Naive thymus-derived CD8-positive, alpha-beta T cell (primary cell): Measurements from ENCODE around the gene XYLT2. TPM values are rescaled to one million over a fixed set of nuclear protein-coding genes. Genes with fewer than 3 reads are reported as not detected.
"Not testable (repeated sequence)": the region's sequence is repeated elsewhere in the genome, so short reads cannot be mapped to it uniquely, and the experiment has no call there.

ENCODE experiments used
- ATAC-seq, 2 donors: fragments of 150-1000 bp; cut with Tn5 transposase in 1 of 2; sonication (Bioruptor Pico), chemical (Tn5 transposase) in 1 of 2; 1 replicate in 1 of 2; 2 replicates in 1 of 2; pipeline ENCODE4 v1.10.0; 2021; ENCODE audit warnings: mild to moderate bottlenecking in 2 of 2, moderate library complexity in 2 of 2
- POLR2A ChIA-PET: fragments of 350-600 bp; sonication (Branson Sonifier 250); formaldehyde crosslinking; loops from one replicate; lab custom pipeline; 2021; ENCODE audit warnings: antibody characterized with exemption; lab: Charles Lee
- DNase-seq, 10 donors: peaks; one replicate each; pipeline versions ENCODE4 v3.0.0 to v3.0.0-alpha.2; 2020 to 2022
- H3K27ac Mint-ChIP-seq, 10 donors: one replicate each; pipeline ENCODE4 v1.8.0; 2020 to 2022; ENCODE audit warnings: mild to moderate bottlenecking in 10 of 10, mixed read lengths in 10 of 10, moderate library complexity in 4 of 10, inconsistent platforms in 1 of 10
- H3K27me3 Mint-ChIP-seq, 5 donors: one replicate each; pipeline ENCODE4 v1.8.0; 2021 to 2022; ENCODE audit warnings: mixed read lengths in 5 of 5
- H3K36me3 Mint-ChIP-seq, 3 donors: one replicate each; pipeline ENCODE4 v1.8.0; 2020 to 2022; ENCODE audit warnings: mixed read lengths in 3 of 3, mild to moderate bottlenecking in 2 of 3, inconsistent platforms in 1 of 3
- H3K4me1 Mint-ChIP-seq, 4 donors: one replicate each; pipeline ENCODE4 v1.8.0; 2021 to 2022; ENCODE audit warnings: mixed read lengths in 4 of 4
- H3K4me3 Mint-ChIP-seq, 10 donors: one replicate each; pipeline ENCODE4 v1.8.0; 2020 to 2022; ENCODE audit warnings: mild to moderate bottlenecking in 10 of 10, mixed read lengths in 10 of 10, moderate library complexity in 6 of 10, inconsistent platforms in 1 of 10
- H3K9me3 Mint-ChIP-seq, 9 donors: one replicate each; pipeline ENCODE4 v1.8.0; 2020 to 2022; ENCODE audit warnings: mixed read lengths in 9 of 9, mild to moderate bottlenecking in 3 of 9, inconsistent platforms in 1 of 9, moderate library complexity in 1 of 9
- polyA plus RNA-seq, 3 donors: library from polyadenylated mRNA; unstranded; fragments of 300-500 nt; fragmentation: Illumina TruSeq; gene quantifications; one replicate each; pipeline ENCODE4 v1.2.3, GENCODE V29; 2021
- total RNA-seq, 8 experiments: library from RNA in 2 of 8; stranded (reverse) in 2 of 8; gene quantifications; one replicate each; pipeline ENCODE4 v1.2.3 and lab custom pipeline; 2021 to 2026

The XYLT2 gene
- 10 to 100 TPM; 34.3 to 42.5 TPM for total RNA-seq
- 10 to 100 TPM in 1 of 3 donors, 1 to 10 TPM in 2; 6.9 to 16.8 (median 7.4) TPM for polyA plus RNA-seq
- 23.6 to 64.3 (median 51.6) reads per million in 6 experiments for total RNA-seq (lab: John Stamatoyannopoulos, UW)

DNA sequence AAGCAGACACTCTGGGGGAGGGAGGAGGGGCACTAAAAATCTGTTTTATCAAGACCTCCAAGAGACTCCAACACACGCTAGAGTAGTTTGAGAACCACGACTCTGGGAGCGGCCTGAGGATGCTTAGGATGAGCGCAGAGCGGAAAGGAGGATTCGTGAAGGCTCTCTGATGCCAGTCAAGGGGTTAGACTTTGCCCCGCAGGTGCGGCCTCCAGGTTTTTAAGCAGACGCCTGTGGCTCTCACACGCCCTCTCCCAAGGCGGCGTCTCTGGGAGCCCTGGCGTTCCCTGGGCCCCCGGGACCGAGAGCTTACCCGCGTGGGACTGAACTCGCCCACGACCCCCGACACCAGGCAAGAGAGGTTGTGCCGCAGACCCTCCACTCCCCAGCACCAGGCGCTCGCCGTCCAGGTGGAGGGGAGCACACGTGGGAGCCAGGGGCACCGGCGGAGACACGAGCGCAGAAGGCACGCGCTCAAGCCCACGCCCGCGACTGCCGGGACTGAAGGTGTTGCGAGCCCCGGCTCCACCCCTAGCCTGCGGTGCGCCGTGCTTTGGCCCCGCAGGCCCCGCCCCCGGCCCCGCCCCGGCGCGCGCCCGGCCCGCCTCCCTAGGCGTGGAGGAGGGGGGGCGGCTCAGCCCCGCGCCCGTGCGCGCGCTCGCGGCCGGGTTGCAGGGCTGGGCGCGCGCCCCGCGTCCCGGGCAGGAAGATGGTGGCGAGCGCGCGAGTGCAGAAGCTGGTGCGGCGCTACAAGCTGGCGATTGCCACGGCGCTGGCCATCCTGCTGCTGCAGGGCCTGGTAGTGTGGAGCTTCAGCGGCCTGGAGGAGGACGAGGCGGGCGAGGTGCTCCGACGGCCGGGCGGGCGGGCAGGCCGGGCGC, at the start of gene XYLT2:
Gene XYLT2, plus strand, starts transcription at position 695 of the 881 bp plus-strand sequence. Its CDS starts 15 bp downstream, at position 710.
- peak; percentile 85 to 99 (median 92) for DNase-seq
- H3K27me3 Mint-ChIP-seq, result no peaks in the 10 kb centered on the region
- ATAC-seq, result peak; percentile 88

DNA sequence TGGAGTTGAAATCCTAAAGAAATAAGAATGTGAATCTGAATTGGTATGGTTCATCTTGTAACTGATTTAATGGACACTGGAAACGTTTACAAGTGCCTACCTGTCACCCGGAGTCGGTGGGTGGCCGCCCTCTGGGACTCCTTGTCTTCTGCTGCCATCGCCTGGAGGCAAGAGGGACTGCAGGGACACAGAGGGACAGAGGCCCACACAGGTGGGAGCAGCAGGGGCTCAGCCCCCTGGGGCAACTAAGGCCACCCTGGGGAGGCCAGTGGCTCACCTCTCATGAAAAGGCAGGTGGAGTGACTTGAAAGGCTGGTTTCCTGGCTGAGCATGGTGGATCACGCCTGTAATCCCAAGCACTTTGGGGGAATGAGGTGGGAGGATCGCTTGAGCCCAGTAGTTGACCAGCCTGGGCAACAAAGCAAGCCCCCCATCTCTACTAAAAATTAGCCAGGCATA, 48.5 kb upstream of the XYLT2 start:
- ATAC-seq (peak; percentile 99 to 100), DNase-seq (peak; percentile 68 to 88 (median 76))
- Mint-ChIP-seq H3K27me3 (peaks cover 0 to 8% (median 5%) of the 10 kb centered on the region in 5 donors), H3K9me3 (no peaks in the 10 kb centered on the region), H3K4me3 (no peak overlapping the region), H3K27ac (no peak overlapping the region), H3K36me3 (no peaks in the 10 kb centered on the region), H3K4me1 (no peaks in the 10 kb centered on the region)
- POLR2A ChIA-PET, result interaction anchor here (1.2 kb wide), 1 partner anchor 96 kb away, joined by 3 read pairs; the partner anchor contains the start of gene COL1A1

More for the DNA sequence above, at the start of gene XYLT2:
- Mint-ChIP-seq H3K9me3 (no peaks in the 10 kb centered on the region), H3K4me1 (peaks cover 22 to 41% (median 37%) of the 10 kb centered on the region in 4 donors), H3K27ac (peak within 1 kb of the TSS; percentile 65 to 95 (median 92)), H3K4me3 (peak within 1 kb of the TSS; percentile 86 to 95 (median 88)), H3K36me3 (no peaks in the 10 kb centered on the region)
- POLR2A ChIA-PET, result interaction anchor here (0.5 to 2.2 kb wide), 16 partner anchors 10 to 1447 kb away, joined by 3 to 16 read pairs (median 4); partner anchors contain the start of genes EME1, LRRC59, MRPL27 and PDK2

DNA sequence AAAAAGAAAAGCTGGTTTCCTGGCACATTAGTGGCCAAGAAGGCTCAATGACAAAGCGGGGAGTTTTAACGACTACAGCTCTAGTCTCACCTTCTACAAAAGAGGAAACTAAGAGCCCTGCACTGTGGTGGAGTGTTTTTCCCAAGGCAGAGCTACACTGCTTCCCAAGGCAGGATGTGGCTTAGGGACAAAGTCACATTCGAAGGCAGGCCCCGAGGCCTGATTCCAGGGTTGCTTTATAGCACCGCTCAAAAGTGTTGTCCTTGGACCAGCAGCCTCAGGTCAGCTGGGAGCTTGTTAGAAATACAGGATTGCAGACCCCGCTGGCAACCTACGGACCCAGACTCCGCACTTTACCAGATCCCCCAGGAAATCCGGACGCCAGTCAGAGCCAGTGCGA, 47.9 kb upstream of the XYLT2 start:
- no peak overlapping the region for H3K27ac Mint-ChIP-seq
- no peak overlapping the region for H3K4me3 Mint-ChIP-seq
- POLR2A ChIA-PET, result interaction anchor here (0.7 to 1.2 kb wide), 2 partner anchors 97 to 98 kb away, joined by 3 to 7 read pairs; partner anchors contain the start of gene COL1A1
- H3K27me3 Mint-ChIP-seq, result peaks cover 0 to 9% (median 5%) of the 10 kb centered on the region in 5 donors
- no peak for ATAC-seq
- no peaks in the 10 kb centered on the region for H3K36me3 Mint-ChIP-seq
- no peaks in the 10 kb centered on the region for H3K4me1 Mint-ChIP-seq
- no peaks in the 10 kb centered on the region for H3K9me3 Mint-ChIP-seq
- DNase-seq, result no peak

DNA sequence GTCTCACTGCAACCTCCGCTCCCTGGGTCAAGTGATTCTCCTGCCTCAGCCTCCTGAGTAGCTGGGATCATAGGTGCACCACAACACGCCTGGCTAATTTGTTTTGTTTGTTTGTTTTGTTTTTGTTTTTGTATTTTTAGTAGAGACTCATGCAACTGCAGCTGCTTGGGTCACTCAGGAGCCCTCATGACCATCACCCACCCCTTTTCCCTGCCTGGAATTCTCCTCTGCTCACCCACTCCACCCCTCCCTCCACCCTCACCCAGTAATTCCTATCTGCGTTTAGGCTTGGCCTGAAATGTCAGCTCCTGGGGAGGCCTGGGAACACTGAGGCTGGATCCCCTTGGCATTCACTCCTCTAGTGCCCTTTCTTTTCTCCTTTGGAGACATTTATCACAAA, 46.1 kb upstream of the XYLT2 start:
- no peaks in the 10 kb centered on the region for H3K4me1 Mint-ChIP-seq
- no peak overlapping the region for H3K27ac Mint-ChIP-seq
- no peaks in the 10 kb centered on the region for H3K9me3 Mint-ChIP-seq
- no peaks in the 10 kb centered on the region for H3K36me3 Mint-ChIP-seq
- POLR2A ChIA-PET, result no interaction called here
- ATAC-seq, result no peak
- H3K27me3 Mint-ChIP-seq, result peaks cover 0 to 17% (median 8%) of the 10 kb centered on the region in 5 donors
- DNase-seq, result no peak
- H3K4me3 Mint-ChIP-seq, result no peak overlapping the region

DNA sequence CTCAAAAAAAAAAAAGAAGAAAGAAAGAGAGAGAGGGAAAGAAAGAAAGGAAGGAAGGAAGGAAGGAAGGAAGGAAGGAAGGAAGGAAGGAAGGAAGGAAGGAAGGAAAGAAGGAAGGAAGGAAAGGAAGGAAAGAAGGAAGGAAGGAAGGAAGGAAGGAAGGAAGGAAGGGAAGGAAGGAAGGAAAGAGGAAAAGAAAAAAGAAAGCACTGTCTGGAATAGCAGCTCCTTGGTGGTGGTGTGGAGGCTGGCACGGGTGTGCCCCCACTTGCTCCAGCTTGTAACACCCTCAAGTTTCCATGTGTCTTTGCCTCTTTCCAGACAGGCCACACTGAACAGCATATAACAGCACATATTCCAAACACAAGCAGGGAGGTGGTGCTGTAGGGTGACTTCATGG, 45.1 kb upstream of the XYLT2 start:
- not testable (repeated sequence) for H3K9me3 Mint-ChIP-seq, DNase-seq, H3K4me1 Mint-ChIP-seq, H3K36me3 Mint-ChIP-seq, H3K4me3 Mint-ChIP-seq, H3K27ac Mint-ChIP-seq, ATAC-seq
- peaks cover 2 to 18% (median 14%) of the 10 kb centered on the region in 5 donors for H3K27me3 Mint-ChIP-seq
- POLR2A ChIA-PET, result interaction anchor here (0.5 kb wide), 1 partner anchor 1376 kb away, joined by 3 read pairs; no protein-coding TSS in a partner anchor

DNA sequence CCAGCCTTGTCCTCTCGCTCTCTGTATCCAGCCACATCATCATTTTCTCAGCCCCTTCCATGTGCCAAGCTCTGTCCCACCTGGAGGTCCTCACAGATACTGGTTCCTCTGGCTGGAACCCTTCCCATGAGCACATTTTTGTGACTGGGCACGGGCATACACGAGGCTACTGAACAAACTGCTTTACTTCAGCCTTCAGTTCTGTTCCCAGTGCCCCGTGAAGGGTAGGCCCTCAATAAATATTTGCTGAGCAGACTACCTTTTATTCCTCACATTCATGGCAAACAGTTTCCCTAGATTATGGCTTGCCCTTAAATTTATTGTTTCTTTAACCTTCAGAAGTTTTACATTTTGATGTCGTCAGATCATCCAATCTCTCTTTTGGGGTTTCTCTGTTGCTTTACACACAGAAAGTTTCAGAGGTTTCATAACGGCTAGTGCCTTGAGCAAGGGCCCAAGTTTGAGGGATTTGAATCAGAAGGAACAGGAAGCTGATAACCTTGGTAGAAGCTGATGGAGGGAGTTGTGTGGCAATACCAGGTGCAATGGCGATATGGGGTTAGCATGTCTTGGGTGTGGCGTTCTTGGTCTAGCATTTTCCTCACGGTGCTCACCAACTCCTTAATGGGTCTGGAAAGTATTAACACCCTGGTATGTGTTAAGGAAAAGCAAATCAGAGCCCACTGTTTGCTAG, 43.9 kb upstream of the XYLT2 start:
- no peaks in the 10 kb centered on the region for H3K4me1 Mint-ChIP-seq
- no peak overlapping the region for H3K4me3 Mint-ChIP-seq
- H3K27ac Mint-ChIP-seq, result peak overlapping the region in 1 of 10 donors; percentile 5
- DNase-seq, result no peak
- no peaks in the 10 kb centered on the region for H3K36me3 Mint-ChIP-seq
- POLR2A ChIA-PET, result no interaction called here
- H3K9me3 Mint-ChIP-seq, result no peaks in the 10 kb centered on the region
- ATAC-seq, result no peak
- H3K27me3 Mint-ChIP-seq, result peaks cover 4 to 17% (median 16%) of the 10 kb centered on the region in 5 donors

DNA sequence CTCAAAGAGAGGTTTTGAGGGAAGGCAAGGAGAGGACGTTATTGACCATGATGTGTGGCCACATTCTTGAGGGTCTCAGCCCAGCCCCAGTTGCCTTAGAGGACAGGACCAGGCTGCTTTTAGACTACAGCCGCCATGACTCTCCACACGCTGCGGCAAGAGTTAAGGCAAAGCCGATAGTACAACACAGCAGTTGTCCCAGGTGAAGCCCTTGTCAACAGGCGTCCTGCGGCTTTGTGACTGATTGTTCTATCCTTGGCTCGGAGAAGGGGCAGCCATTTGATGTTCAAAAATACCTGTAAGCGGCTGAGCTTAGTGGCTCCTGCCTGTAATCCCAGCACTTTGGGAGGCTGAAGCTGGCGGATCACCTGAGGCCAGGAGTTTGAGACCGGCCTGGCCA, 42.9 kb upstream of the XYLT2 start:
- DNase-seq (no peak), ATAC-seq (no peak)
- Mint-ChIP-seq H3K4me3 (no peak overlapping the region), H3K9me3 (no peaks in the 10 kb centered on the region), H3K27ac (no peak overlapping the region), H3K27me3 (peaks cover 4 to 16% (median 14%) of the 10 kb centered on the region in 5 donors), H3K36me3 (no peaks in the 10 kb centered on the region), H3K4me1 (no peaks in the 10 kb centered on the region)
- POLR2A ChIA-PET, result no interaction called here

DNA sequence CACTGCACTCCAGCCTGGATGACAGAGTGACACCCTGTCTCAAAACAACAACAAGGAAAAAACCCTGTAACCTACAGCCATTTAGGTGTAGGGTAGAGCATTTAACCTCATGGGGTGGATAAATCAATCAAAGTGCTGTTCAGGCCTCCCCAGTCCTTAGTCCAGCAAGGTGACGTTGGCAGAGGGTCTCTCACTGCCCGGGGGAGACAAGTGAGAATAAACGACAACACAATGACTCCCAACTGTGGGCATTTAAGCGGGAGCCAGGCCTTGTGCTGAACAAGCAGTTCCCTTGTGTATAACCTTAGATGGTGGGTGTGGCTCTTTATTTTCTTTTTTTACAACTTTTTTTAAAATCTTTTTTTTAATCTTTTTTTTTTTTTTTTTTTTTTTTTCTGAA, 42.3 kb upstream of the XYLT2 start:
- POLR2A ChIA-PET, result no interaction called here

DNA sequence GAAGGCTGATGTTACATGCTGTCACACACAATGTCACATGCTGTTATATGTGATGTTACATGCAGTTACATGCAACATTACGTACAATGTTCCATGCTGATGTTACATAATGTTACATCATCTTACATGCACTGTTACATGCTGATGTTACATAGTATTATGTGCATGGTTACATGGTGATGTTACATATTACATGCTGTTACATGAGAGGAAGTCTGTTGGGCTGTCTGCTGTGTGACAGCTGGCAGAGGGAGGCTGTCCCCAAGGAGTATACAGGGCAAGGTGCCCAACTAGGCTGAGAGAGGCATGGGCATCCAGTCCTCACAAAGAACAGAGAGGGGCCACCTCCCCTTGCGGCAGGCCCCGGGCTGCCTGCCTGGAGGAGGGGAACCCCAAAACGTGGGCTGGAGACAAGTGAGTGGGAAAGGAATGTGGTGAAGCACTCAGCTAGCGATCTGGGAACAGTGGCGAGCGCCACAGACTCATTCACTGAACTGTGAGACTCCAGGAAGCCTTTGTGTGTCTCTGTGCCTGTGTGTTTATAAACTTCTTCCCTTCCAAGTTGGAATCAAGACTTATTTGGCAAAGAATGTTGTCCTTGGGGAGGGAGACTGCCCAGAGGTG, 41.0 kb upstream of the XYLT2 start:
- H3K4me3 Mint-ChIP-seq, result no peak overlapping the region
- no peaks in the 10 kb centered on the region for H3K9me3 Mint-ChIP-seq
- no peaks in the 10 kb centered on the region for H3K36me3 Mint-ChIP-seq
- no peak for ATAC-seq
- H3K27ac Mint-ChIP-seq, result peak overlapping the region in 1 of 10 donors; percentile 51
- no peak for DNase-seq
- POLR2A ChIA-PET, result no interaction called here
- peaks cover 4 to 16% (median 14%) of the 10 kb centered on the region in 5 donors for H3K27me3 Mint-ChIP-seq
- H3K4me1 Mint-ChIP-seq, result no peaks in the 10 kb centered on the region

More for the DNA sequence above, 42.3 kb upstream of the XYLT2 start:
- Mint-ChIP-seq H3K36me3 (no peaks in the 10 kb centered on the region), H3K27me3 (peaks cover 4 to 16% (median 14%) of the 10 kb centered on the region in 5 donors), H3K27ac (no peak overlapping the region), H3K4me1 (no peaks in the 10 kb centered on the region), H3K9me3 (no peaks in the 10 kb centered on the region), H3K4me3 (no peak overlapping the region)
- DNase-seq (no peak), ATAC-seq (no peak)

DNA sequence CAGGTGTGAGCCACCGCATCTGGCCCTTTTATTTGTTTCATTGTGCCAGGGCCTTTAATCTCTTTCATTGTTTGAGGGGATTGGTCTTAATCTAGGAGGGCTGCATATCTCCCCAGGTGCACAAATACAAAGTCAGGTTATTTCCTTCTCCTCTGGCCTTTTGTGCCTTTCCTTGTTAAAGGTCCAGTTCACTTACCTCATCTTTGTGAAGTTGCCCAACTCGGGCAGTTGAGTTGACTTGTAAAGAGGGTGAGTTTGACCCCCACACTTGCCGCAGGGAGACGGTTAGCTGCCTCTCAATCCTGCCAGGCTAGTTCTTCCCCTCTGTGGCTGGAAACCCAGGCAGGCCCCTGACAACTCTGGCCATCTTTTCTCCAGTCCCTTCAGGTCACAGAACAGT, 38.3 kb upstream of the XYLT2 start:
- no peaks in the 10 kb centered on the region for H3K36me3 Mint-ChIP-seq
- no peak overlapping the region for H3K4me3 Mint-ChIP-seq
- H3K9me3 Mint-ChIP-seq, result no peaks in the 10 kb centered on the region
- ATAC-seq (no peak), DNase-seq (no peak)
- POLR2A ChIA-PET, result interaction anchor here (0.7 kb wide), 2 partner anchors 9 to 205 kb away, joined by 3 to 4 read pairs; no protein-coding TSS in a partner anchor
- H3K27me3 Mint-ChIP-seq, result peaks cover 8 to 41% (median 20%) of the 10 kb centered on the region in 5 donors
- H3K4me1 Mint-ChIP-seq, result no peaks in the 10 kb centered on the region
- no peak overlapping the region for H3K27ac Mint-ChIP-seq

DNA sequence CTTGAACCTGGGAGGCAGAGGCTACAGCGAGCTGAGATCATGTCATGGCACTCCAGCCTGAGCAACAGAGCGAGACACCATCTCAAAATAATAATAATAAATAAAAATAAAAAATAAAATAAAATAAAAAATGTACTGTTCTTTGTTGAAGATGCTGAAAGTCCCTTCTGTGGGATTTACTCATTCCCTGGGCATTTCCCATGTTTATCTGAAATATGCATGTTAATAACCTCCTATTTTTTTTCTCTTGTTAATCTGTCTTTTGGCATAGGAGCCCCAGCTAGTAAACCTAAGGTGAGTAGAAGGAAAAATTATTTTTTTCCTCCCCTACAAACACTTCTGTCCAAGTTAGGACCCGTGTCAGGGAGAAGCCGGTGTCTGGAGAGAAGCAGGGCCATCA, 37.3 kb upstream of the XYLT2 start:
- Mint-ChIP-seq H3K27me3 (peaks cover 12 to 45% (median 23%) of the 10 kb centered on the region in 5 donors), H3K9me3 (no peaks in the 10 kb centered on the region), H3K27ac (no peak overlapping the region), H3K4me3 (no peak overlapping the region), H3K36me3 (no peaks in the 10 kb centered on the region), H3K4me1 (no peaks in the 10 kb centered on the region)
- POLR2A ChIA-PET, result no interaction called here
- ATAC-seq (no peak), DNase-seq (no peak)

DNA sequence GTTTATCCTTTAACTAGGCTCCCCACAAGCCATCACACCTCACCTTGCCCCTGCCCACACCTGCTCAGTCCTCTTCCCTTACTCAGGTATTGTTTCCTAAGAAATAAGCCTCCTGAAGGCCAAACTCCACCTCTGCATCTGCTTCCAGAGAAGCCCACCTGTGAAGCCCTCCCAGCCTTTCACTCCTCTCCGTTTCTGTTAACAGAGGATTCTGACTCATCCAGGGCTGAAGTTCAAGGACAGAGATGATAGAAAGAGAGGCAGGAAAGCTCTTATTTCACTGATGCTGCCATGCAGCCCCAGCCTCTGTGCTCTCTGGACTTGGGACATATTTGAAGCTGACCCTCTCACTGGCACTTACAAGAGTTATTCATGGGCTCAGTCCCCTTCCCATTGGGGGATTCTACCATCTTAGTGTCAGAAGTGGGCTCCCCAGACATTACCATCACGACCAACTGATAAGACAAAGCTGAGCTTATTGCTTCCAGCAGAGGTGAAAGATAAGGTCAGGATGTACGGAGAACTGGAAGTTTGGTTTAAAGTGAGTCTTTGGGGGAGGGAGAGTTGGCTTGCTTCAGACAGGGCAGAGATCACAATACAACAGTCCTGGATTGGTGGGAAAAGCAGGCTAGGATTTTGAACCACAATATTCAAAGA, 35.3 kb upstream of the XYLT2 start:
- peaks cover 13 to 32% (median 23%) of the 10 kb centered on the region in 5 donors for H3K27me3 Mint-ChIP-seq
- no peaks in the 10 kb centered on the region for H3K4me1 Mint-ChIP-seq
- H3K4me3 Mint-ChIP-seq, result no peak overlapping the region
- POLR2A ChIA-PET, result no interaction called here
- no peak for ATAC-seq
- no peaks in the 10 kb centered on the region for H3K36me3 Mint-ChIP-seq
- peak overlapping the region in 1 of 10 donors; percentile 53 for H3K27ac Mint-ChIP-seq
- no peak for DNase-seq
- H3K9me3 Mint-ChIP-seq, result no peaks in the 10 kb centered on the region
